HCT116 (cell line): ENCODE measurements around the gene NR2C2AP. TPM values are rescaled to one million over a fixed set of nuclear protein-coding genes. Genes with fewer than 3 reads are reported as not detected.

Source experiments
- ATAC-seq: fragments of 200-7000 bp; cut with Tn5 transposase; 2 replicates; pipeline ENCODE4 v1.9.1; 2020; ENCODE audit warnings: mild to moderate bottlenecking, moderate library complexity
- BruUV-seq: library from RNA; stranded (reverse); fragments of 400-500 nt; replicated peaks from 2 replicates; lab custom pipeline; 2021; lab: Mats Ljungman, UMichigan
- CTCF ChIA-PET: fragments of 300-600 bp; sonication (Branson Sonifier 250); formaldehyde crosslinking; loops from one replicate; lab custom pipeline; 2021; ENCODE audit warnings: antibody characterized with exemption; lab: Charles Lee
- POLR2A ChIA-PET: fragments of 300-600, 350-600 bp; sonication (Branson Sonifier 250); formaldehyde crosslinking; loops from one replicate; lab custom pipeline; 2021; ENCODE audit warnings: antibody characterized with exemption; lab: Charles Lee
- RAD21 ChIA-PET, 2 experiments: fragments of 300-600 bp; sonication (Branson Sonifier 250); formaldehyde crosslinking; loops; one replicate each; lab custom pipeline; 2023; ENCODE audit warnings: low total read pairs in 2 of 2; ENCODE audit not compliant: uncharacterized antibody in 2 of 2, unreplicated experiment in 2 of 2, low non-redundant PET in 1 of 2; lab: Charles Lee
- DNase-seq: peaks from one replicate; pipeline ENCODE4 v3.0.0-alpha.2; 2010; ENCODE audit warnings: low read depth, low spot score
- H2AFZ ChIP-seq: fragments of 200-600 bp; shearing (Covaris generic), sonication (generic); 2 replicates; pipeline ENCODE4 v1.6.1; 2017; ENCODE audit warnings: low read depth, mixed run types, mixed read lengths, antibody characterized with exemption, low read length; ENCODE audit not compliant: poor library complexity, severe bottlenecking
- H3K27ac ChIP-seq: 2 replicates; pipeline ENCODE4 v1.5.1; 2012; ENCODE audit warnings: low read depth, low read length
- H3K27me3 ChIP-seq: fragments of 200-600 bp; sonication (generic); 2 replicates; pipeline ENCODE4 v1.6.1; 2016; ENCODE audit warnings: mixed run types, low read length, mixed read lengths; ENCODE audit not compliant: insufficient read depth
- H3K36me3 ChIP-seq, 2 experiments: fragments of 200-500 bp in 1 of 2; fragments of 200-600 bp in 1 of 2; sonication (Bioruptor generic) in 1 of 2; sonication (generic) in 1 of 2; 2 replicates each; pipeline versions ENCODE4 v1.5.1 to v1.6.1; 2014 to 2016; ENCODE audit warnings: low read length in 2 of 2, inconsistent platforms in 1 of 2, mixed read lengths in 1 of 2, mixed run types in 1 of 2; ENCODE audit not compliant: insufficient read depth in 2 of 2, control insufficient read depth in 1 of 2
- H3K4me1 ChIP-seq, 2 experiments: fragments of 200-600 bp in 1 of 2; sonication (generic) in 1 of 2; 2 replicates each; pipeline versions ENCODE4 v1.5.1 to v1.6.1; 2012 to 2017; ENCODE audit warnings: low read length in 2 of 2, inconsistent platforms in 1 of 2, mild to moderate bottlenecking in 1 of 2, mixed read lengths in 1 of 2, mixed run types in 1 of 2, moderate library complexity in 1 of 2; ENCODE audit not compliant: insufficient read depth in 2 of 2, control insufficient read depth in 1 of 2
- H3K4me2 ChIP-seq: fragments of 200-600 bp; sonication (generic); 2 replicates; pipeline ENCODE4 v1.6.1; 2017; ENCODE audit warnings: mixed run types, low read length, mixed read lengths
- H3K4me3 ChIP-seq, 2 experiments: fragments of 200-600 bp in 1 of 2; sonication (generic) in 1 of 2; replicated peaks in 1 of 2; 2 replicates each; pipeline ENCODE4 v1.5.1; 2011 to 2016; ENCODE audit warnings: low read length in 2 of 2, control low read depth in 1 of 2, low read depth in 1 of 2, mild to moderate bottlenecking in 1 of 2, mixed read lengths in 1 of 2, mixed run types in 1 of 2
- H3K79me2 ChIP-seq: fragments of 200-600 bp; sonication (generic); 2 replicates; pipeline ENCODE4 v1.6.1; 2017; ENCODE audit warnings: mild to moderate bottlenecking, mixed run types, low read length, moderate library complexity, mixed read lengths; ENCODE audit not compliant: insufficient read depth
- H3K9ac ChIP-seq: fragments of 200-600 bp; sonication (generic); 2 replicates; pipeline ENCODE4 v1.6.1; 2016; ENCODE audit warnings: low read length, mixed read lengths
- H3K9me2 ChIP-seq: fragments of 200-600 bp; sonication (generic), shearing (Covaris generic); 2 replicates; pipeline ENCODE4 v1.6.1; 2017; ENCODE audit warnings: mixed run types, mild to moderate bottlenecking, moderate library complexity; ENCODE audit not compliant: insufficient read depth
- H3K9me3 ChIP-seq, 2 experiments: fragments of 200-500 bp in 1 of 2; fragments of 200-600 bp in 1 of 2; sonication (Bioruptor generic) in 1 of 2; sonication (generic) in 1 of 2; 2 replicates each; pipeline ENCODE4 v1.6.1; 2014 to 2017; ENCODE audit warnings: low read length in 2 of 2, mixed read lengths in 2 of 2, inconsistent platforms in 1 of 2, low read depth in 1 of 2, mild to moderate bottlenecking in 1 of 2, mixed run types in 1 of 2, moderate library complexity in 1 of 2; ENCODE audit not compliant: control insufficient read depth in 1 of 2, insufficient read depth in 1 of 2
- H4K20me1 ChIP-seq: fragments of 200-600 bp; sonication (generic), shearing (Covaris generic); 2 replicates; pipeline ENCODE4 v1.6.1; 2017; ENCODE audit warnings: mixed run types, mild to moderate bottlenecking, moderate library complexity; ENCODE audit not compliant: insufficient read depth
- EZH2 ChIP-seq: fragments of 200-600 bp; sonication (generic); IDR thresholded peaks from 2 replicates; pipeline ENCODE4 v1.6.1; 2017; ENCODE audit warnings: antibody characterized with exemption, mixed run types
- FOSL1 ChIP-seq: IDR thresholded peaks from 2 replicates; pipeline ENCODE4 v1.6.1; 2012; ENCODE audit warnings: low read depth
- JUND ChIP-seq: IDR thresholded peaks from 2 replicates; pipeline ENCODE4 v1.6.1; 2012
- MAX ChIP-seq: IDR thresholded peaks from 2 replicates; pipeline ENCODE4 v1.6.1; 2012
- SIN3A ChIP-seq: IDR thresholded peaks from 2 replicates; pipeline ENCODE4 v1.6.1; 2012; ENCODE audit warnings: low read depth
- SP1 ChIP-seq: IDR thresholded peaks from 2 replicates; pipeline ENCODE4 v1.6.1; 2012; ENCODE audit warnings: low read depth
- TCF7L2 ChIP-seq: IDR thresholded peaks from 2 replicates; pipeline ENCODE4 v1.7.0; 2011; ENCODE audit warnings: borderline replicate concordance, inconsistent platforms; ENCODE audit not compliant: insufficient read depth, insufficient read length; ENCODE audit errors: extremely low read depth
- YY1 ChIP-seq: IDR thresholded peaks from 2 replicates; pipeline ENCODE4 v1.6.1; 2011; ENCODE audit warnings: low read length, low read depth, moderate library complexity, mild to moderate bottlenecking; ENCODE audit not compliant: insufficient replicate concordance; ENCODE audit errors: extremely low read depth
- ZBTB33 ChIP-seq: IDR thresholded peaks from 2 replicates; pipeline ENCODE4 v1.6.1; 2011; ENCODE audit warnings: mild to moderate bottlenecking, low read length, moderate library complexity; ENCODE audit not compliant: insufficient replicate concordance; ENCODE audit errors: extremely low read depth
- ZNF274 ChIP-seq: fragments of 200-500 bp; sonication (Bioruptor generic); IDR thresholded peaks from 2 replicates; pipeline ENCODE4 v1.6.1; 2014; ENCODE audit warnings: mild to moderate bottlenecking, low read depth, low read length, inconsistent platforms
- intact Hi-C: fragments of 100-400 bp; cut with micrococcal nuclease; formaldehyde crosslinking; loops from 2 replicates; pipeline ENCODE4 v1.10.0; 2022
- total RNA-seq: library from RNA; stranded (reverse); gene quantifications from one replicate; pipeline ENCODE4 v1.2.1, GENCODE V29; 2021; ENCODE audit not compliant: unreplicated experiment

Gene NR2C2AP
- total RNA-seq, 1 experiment from 2014 or later, result 45.3 TPM

GRCh38 chr19:19250196-19250801, 47.1 kb upstream of the NR2C2AP start:
- POLR2A ChIA-PET, result no interaction called here
- Histone ChIP-seq H3K27ac (no peak overlapping the region), H3K9me2 (no peaks in the 10 kb centered on the region), H3K79me2 (no peaks in the 10 kb centered on the region), H3K4me3 (no peak overlapping the region), H3K4me2 (no peak overlapping the region), H3K9ac (no peak overlapping the region), H3K27me3 (peaks cover 26% of the 10 kb centered on the region), H3K9me3 (no peaks in the 10 kb centered on the region), H3K4me1 (no peaks in the 10 kb centered on the region), H3K36me3 (no peaks in the 10 kb centered on the region), H4K20me1 (no peaks in the 10 kb centered on the region), H2AFZ (no peak overlapping the region)
- no peak for ATAC-seq
- no peak for TF ChIP-seq EZH2
- TF ChIP-seq MAX, result no peak
- no peak for TF ChIP-seq SIN3A
- no peak for TF ChIP-seq YY1
- TF ChIP-seq ZBTB33, result no peak
- no peak for TF ChIP-seq FOSL1
- no peak for TF ChIP-seq TCF7L2
- no peak for TF ChIP-seq JUND
- no peak for TF ChIP-seq ZNF274
- no peak for TF ChIP-seq SP1
- CTCF ChIA-PET, result no interaction called here
- intact Hi-C loops, result no loop called here
- no peak for DNase-seq
- RAD21 ChIA-PET, result no interaction called here
- BruUV-seq, result no TSS peak
